Measurements from ENCODE around the gene MYH14. TPM values are rescaled to one million over a fixed set of nuclear protein-coding genes. Genes with fewer than 3 reads are reported as not detected.

Gene MYH14
- total and polyA plus RNA-seq, 7 donors, result 55.4 to 298 (median 164) TPM

DNA sequence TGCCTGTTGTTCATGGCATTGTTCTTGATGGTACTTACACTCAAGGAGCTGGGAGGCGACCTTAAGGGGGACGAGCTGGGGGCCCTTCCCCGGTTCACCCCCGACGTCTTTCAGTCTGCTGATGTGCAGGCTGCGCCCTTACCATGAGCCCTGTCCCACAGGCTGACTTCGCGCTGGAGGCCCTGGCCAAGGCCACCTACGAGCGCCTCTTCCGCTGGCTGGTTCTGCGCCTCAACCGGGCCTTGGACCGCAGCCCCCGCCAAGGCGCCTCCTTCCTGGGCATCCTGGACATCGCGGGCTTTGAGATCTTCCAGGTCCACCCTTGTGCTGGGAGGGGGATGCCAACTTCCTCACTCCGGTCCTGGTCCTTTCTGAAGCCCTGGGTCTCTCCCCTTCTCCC lies 45.4 kb downstream of the MYH14 start:
- H3K27me3 ChIP-seq (ENCODE audit: insufficient read depth in 3 of 3, low read length in 2 of 3), result no peaks in the 10 kb centered on the region
- peaks cover 2 to 88% of the 10 kb centered on the region in 2 donors for H3K36me3 ChIP-seq (ENCODE audit: insufficient read depth in 1 of 2, low read depth in 1 of 2)
- DNase-seq, result no peak
- intact Hi-C loops (cut with DNase I), result loop anchor here in 1 of 2 donors (10.0 kb wide), 1 partner anchor 46 kb away; no protein-coding TSS in a partner anchor
- ATAC-seq, result peak in 1 of 4 donors; percentile 9
- H3K4me1 ChIP-seq, result no peaks in the 10 kb centered on the region
- no peak for TF ChIP-seq CTCF (IDR thresholded peaks at IDR 0.05)
- WGBS, 3 donors, result 91 to 95% (median 92%) methylated on average over 16 to 19 of the region's 19 CpGs
- no peaks in the 10 kb centered on the region for H3K9me3 ChIP-seq
- H3K27ac ChIP-seq, result no peak overlapping the region
- no peak overlapping the region for H3K4me3 ChIP-seq

DNA sequence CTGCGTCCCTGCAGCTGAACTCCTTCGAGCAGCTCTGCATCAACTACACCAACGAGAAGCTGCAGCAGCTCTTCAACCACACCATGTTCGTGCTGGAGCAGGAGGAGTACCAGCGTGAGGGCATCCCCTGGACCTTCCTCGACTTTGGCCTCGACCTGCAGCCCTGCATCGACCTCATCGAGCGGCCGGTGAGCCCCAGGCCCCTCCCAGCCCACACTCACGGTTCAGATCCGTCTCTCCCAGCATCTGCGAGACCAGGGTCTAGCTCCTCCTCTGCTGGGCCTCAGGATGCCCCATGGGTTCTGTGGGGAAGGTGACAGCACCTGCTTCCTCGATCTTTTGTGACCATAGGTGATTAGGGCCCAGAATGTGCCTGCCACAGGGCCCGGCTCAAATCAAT lies 46.2 kb downstream of the MYH14 start:
- no peak for TF ChIP-seq CTCF (IDR thresholded peaks at IDR 0.05)
- ATAC-seq (no peak), DNase-seq (no peak)
- H3K27me3 ChIP-seq (ENCODE audit: insufficient read depth in 3 of 3, low read length in 2 of 3), result no peaks in the 10 kb centered on the region
- no peak overlapping the region for H3K27ac ChIP-seq
- intact Hi-C loops (cut with DNase I), result loop anchor here in 1 of 2 donors (10.0 kb wide), 1 partner anchor 45 kb away; no protein-coding TSS in a partner anchor
- peaks cover 2 to 90% of the 10 kb centered on the region in 2 donors for H3K36me3 ChIP-seq (ENCODE audit: insufficient read depth in 1 of 2, low read depth in 1 of 2)
- H3K9me3 ChIP-seq, result no peaks in the 10 kb centered on the region
- H3K4me1 ChIP-seq, result no peaks in the 10 kb centered on the region
- 67 to 74% (median 69%) methylated on average over 16 of the region's 16 CpGs for WGBS, 3 donors
- no peak overlapping the region for H3K4me3 ChIP-seq

DNA sequence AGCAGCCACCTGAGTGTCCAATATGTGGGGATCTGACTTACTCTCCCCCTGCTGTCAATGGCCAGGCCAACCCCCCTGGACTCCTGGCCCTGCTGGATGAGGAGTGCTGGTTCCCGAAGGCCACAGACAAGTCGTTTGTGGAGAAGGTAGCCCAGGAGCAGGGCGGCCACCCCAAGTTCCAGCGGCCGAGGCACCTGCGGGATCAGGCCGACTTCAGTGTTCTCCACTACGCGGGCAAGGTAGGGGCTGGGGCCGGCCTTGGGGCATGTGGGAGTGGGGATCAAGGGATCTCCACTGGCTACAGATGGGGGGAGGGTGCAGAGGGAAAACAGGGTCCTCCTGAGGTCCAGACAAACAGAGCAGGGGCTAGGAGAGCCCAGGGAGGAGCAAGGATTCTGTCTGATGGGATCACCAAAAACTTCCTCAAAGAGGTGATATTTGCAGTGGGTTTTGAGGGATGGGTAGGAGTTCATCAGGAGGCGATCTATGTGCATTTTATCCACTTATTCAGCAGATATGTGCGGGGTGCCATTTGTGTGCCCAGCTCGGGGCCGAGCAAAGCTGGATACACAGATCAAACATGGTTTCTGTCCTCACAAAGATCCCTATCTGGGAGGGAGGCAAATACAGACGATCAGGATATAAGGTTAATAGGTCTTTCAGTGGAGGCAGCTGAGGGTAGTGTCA lies 47.2 kb downstream of the MYH14 start:
- no peak for DNase-seq
- Histone ChIP-seq H3K4me1 (no peaks in the 10 kb centered on the region), H3K9me3 (no peaks in the 10 kb centered on the region), H3K27ac (no peak overlapping the region), H3K4me3 (no peak overlapping the region), H3K27me3 (ENCODE audit: insufficient read depth in 3 of 3, low read length in 2 of 3) (no peaks in the 10 kb centered on the region), H3K36me3 (ENCODE audit: insufficient read depth in 1 of 2, low read depth in 1 of 2) (peaks cover 2 to 90% of the 10 kb centered on the region in 2 donors)
- ATAC-seq, result no peak
- no peak for TF ChIP-seq CTCF (IDR thresholded peaks at IDR 0.05)
- intact Hi-C loops (cut with DNase I), result no loop called here
- 91 to 95% (median 93%) methylated on average over 15 of the region's 15 CpGs for WGBS, 3 donors

GRCh38 chr19:50252111-50252886 lies 48.9 kb downstream of the MYH14 start:
- WGBS, 3 donors, result 94 to 96% (median 95%) methylated on average over 23 of the region's 23 CpGs
- no peaks in the 10 kb centered on the region for H3K9me3 ChIP-seq
- intact Hi-C loops (cut with DNase I), result no loop called here
- H3K4me3 ChIP-seq, result no peak overlapping the region
- no peak overlapping the region for H3K27ac ChIP-seq
- peak; percentile 50 for TF ChIP-seq CTCF (IDR thresholded peaks at IDR 0.05)
- H3K27me3 ChIP-seq (ENCODE audit: insufficient read depth in 3 of 3, low read length in 2 of 3), result no peaks in the 10 kb centered on the region
- ATAC-seq (peak in 3 of 4 donors; percentile 48 to 54 (median 51)), DNase-seq (no peak)
- no peaks in the 10 kb centered on the region for H3K4me1 ChIP-seq
- H3K36me3 ChIP-seq (ENCODE audit: insufficient read depth in 1 of 2, low read depth in 1 of 2), result peaks cover 2 to 93% of the 10 kb centered on the region in 2 donors
